Mucosa of descending colon (tissue), 3 donors: Measurements from ENCODE around the gene MLH1. TPM values are rescaled to one million over a fixed set of nuclear protein-coding genes. Genes with fewer than 3 reads are reported as not detected.

Source experiments
- ATAC-seq: fragments of 200-7000 bp; cut with Tn5 transposase; one replicate; pipeline ENCODE4 v1.9.1; 2020; ENCODE audit warnings: mild to moderate bottlenecking, moderate library complexity
- DNase-seq, 3 donors: peaks; one replicate each; pipeline ENCODE4 v3.0.0-alpha.2; 2020
- H3K36me3 ChIP-seq: fragments of 200-600 bp; one replicate; pipeline ENCODE4 v1.8.0; 2021; ENCODE audit warnings: low read depth, mild to moderate bottlenecking
- H3K4me1 ChIP-seq: fragments of 200-600 bp; one replicate; pipeline ENCODE4 v1.8.0; 2021; ENCODE audit warnings: low read depth, mild to moderate bottlenecking
- H3K4me3 ChIP-seq: fragments of 200-600 bp; one replicate; pipeline ENCODE4 v1.8.0; 2021; ENCODE audit warnings: mild to moderate bottlenecking
- H3K9me3 ChIP-seq: fragments of 200-600 bp; one replicate; pipeline ENCODE4 v1.8.0; 2021; ENCODE audit warnings: mild to moderate bottlenecking
- CTCF ChIP-seq: fragments of 200-600 bp; IDR thresholded peaks from one replicate; pipeline ENCODE4 v1.8.0; 2022; ENCODE audit warnings: antibody characterized with exemption, mild to moderate bottlenecking
- intact Hi-C, 2 donors: fragments of 100-400 bp; cut with DNase I in 1 of 2; cut with micrococcal nuclease in 1 of 2; formaldehyde crosslinking; loops; one replicate each; pipeline versions ENCODE4 v1.11.0 to v1.11.1; 2022; cut with DNase I, micrococcal nuclease
- total RNA-seq, 3 donors: library from RNA; stranded (reverse); fragmentation: NEBNext Ultra II Directional in 2 of 3; extraction: Animal tissue kit (Norgen Biotek cat#: 25700) in 2 of 3; gene quantifications; one replicate each; pipeline versions ENCODE4 v1.2.1 to v1.2.4, GENCODE V29; 2021 to 2023
- donor health status: DM: no; HTN: no; CAD: no; lungs with moderate emphysema.
- donor health status: DM: no; HTN: no; CAD: no.
- donor health status: DM: no; HTN: yes; CAD: no.

MLH1 gene
- total RNA-seq, 3 donors from 2014 or later, result 15.4 to 25.9 (median 23.7) TPM

- DNase-seq, result no peak
- H3K9me3 ChIP-seq, result no peaks in the 10 kb centered on the region
- TF ChIP-seq CTCF, result no peak
- intact Hi-C loops, result no loop called here
- peaks cover 6% of the 10 kb centered on the region for H3K4me1 ChIP-seq
- no peak for ATAC-seq
- no peak overlapping the region for H3K4me3 ChIP-seq
- no peaks in the 10 kb centered on the region for H3K36me3 ChIP-seq
These were observed 106.2 kb downstream of the MLH1 start for GRCh38 chr3:37099469-37099868.

GRCh38 chr3:37100411-37100810 lies 107.1 kb downstream of the MLH1 start:
- Histone ChIP-seq H3K4me3 (no peak overlapping the region), H3K9me3 (no peaks in the 10 kb centered on the region), H3K36me3 (no peaks in the 10 kb centered on the region), H3K4me1 (peaks cover 6% of the 10 kb centered on the region)
- DNase-seq (no peak), ATAC-seq (no peak)
- no peak for TF ChIP-seq CTCF
- intact Hi-C loops, result no loop called here

Other genes with a start within 250 kb of the MLH1 start
- gene DCLK3, start 229.0 kb upstream of the MLH1 start, total RNA-seq, result under 1 TPM in 2 of 3 donors, not detected in 1; 0.06 to 0.19 TPM
- 100 to 1,000 TPM in 1 of 3 donors, 10 to 100 TPM in 2; 78.6 to 163 (median 97.3) TPM for gene TRANK1, start 48.5 kb upstream of the MLH1 start, total RNA-seq
- 10 to 100 TPM in 2 of 3 donors, 1 to 10 TPM in 1; 9.9 to 21.2 (median 13.6) TPM for gene EPM2AIP1, start 387 bp upstream of the MLH1 start, total RNA-seq
- gene LRRFIP2, start 181.1 kb downstream of the MLH1 start, total RNA-seq, result 100 to 1,000 TPM in 2 of 3 donors, 10 to 100 TPM in 1; 89.9 to 136 (median 128) TPM
- gene GOLGA4, start 249.8 kb downstream of the MLH1 start, total RNA-seq, result 100 to 1,000 TPM in 2 of 3 donors, 10 to 100 TPM in 1; 91.1 to 112 (median 102) TPM